GM21619 (cell line): ENCODE measurements around the gene MVB12B.

Experiments used
- ATAC-seq: cut with Tn5 transposase; IDR thresholded peaks from one replicate; pipeline ENCODE4 v1.9.1; 2021; ENCODE audit not compliant: unreplicated experiment

Gene MVB12B

GRCh38 chr9:126514037-126514821 is 187.6 kb downstream of the MVB12B start:
- ATAC-seq, result no peak

GRCh38 chr9:126515001-126515872 is 188.6 kb downstream of the MVB12B start:
- no peak for ATAC-seq

DNA sequence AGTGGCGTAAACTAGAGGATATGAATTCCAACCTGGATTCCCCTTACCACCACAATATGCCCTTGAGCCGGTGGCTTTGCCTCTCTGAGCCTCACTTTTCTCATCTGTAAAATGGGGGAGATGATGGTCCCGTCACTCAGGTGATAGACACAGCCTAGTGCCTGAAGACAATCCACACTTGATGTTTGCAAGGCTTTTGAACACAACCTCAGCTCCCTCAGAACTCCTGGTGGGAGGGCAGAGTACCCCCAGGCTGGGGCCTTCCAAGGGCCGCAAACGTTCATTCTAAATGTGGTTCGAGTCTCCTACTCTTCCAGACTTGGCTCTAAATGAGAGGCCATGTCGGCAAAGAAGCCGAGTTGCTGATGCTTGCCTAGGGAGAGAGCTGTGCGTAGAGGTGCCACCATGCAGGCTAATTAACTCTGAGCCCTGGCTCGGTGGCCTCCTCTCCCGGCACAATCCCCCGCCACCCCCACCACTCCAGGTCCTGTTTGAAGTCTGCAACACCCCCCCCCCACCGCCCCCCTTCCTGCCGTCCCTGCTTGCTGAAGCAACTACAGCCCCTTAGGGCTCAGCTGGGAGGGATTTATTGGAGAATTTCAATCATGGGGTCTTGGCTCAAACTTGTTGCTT is 189.4 kb downstream of the MVB12B start:
- no peak for ATAC-seq

GRCh38 chr9:126516561-126516935 is 189.9 kb downstream of the MVB12B start:
- no peak for ATAC-seq

DNA sequence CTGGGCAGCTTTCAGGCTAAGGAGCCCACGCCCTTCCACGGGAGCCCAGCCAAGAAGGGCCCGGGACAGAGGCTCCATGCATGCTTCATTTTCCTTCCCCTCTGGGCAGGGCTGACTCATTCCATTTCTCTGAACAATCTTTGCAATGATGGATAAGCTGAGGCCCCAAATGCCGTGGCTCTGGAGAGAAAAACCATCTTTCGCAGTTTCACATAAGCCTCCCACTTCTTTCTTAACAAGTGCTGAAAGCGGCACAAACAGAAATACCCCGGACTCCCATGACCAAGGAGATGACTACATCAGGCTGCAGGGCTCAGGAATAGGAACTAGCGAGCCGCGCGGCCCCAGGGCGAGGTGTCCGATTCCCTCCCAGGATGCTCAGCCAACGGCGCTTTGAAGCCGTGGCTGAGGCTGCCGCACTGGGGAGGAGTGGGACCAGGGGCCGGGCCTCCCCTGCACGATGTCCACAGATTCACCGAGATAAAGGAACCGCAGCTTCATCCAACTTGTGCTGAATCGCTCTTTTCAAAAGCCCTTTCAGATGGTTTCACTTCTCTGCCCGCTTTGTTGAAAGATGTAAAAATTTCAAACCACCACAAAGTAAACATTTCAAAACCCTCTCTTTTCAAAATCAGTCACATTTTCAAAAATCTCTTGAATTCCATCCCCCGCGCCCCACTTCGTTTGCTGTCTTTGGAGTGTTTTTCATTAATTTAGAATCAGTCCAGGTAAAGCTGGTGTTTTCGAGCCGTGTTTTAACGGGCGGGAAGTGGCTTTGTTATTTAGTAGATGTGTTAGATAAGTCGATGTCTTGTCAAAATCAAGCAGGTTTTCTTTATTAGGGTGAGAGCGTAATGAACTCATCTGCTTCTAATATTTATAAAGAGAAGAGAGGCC is 190.6 kb downstream of the MVB12B start:
- ATAC-seq, result no peak

GRCh38 chr9:126517833-126518356 is 191.3 kb downstream of the MVB12B start:
- no peak for ATAC-seq

DNA sequence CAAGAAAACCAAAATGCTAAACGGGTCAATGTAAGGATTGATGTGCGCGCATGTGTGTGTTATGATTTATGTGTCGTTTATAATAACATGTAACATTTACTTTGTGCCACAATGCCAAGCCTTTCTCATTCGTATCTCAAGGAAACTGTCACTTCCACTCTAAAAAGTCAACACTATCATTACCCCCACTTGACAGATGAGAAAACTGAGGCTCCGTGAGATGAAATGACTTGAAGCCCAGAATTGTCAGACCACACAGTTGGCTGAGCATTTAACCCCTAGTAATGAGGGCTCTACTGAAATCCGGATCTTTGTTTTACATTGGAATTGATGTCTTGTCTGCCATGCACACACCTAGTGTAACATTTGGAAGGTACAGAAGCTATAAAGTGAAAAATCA is 192.1 kb downstream of the MVB12B start:
- ATAC-seq, result no peak

DNA sequence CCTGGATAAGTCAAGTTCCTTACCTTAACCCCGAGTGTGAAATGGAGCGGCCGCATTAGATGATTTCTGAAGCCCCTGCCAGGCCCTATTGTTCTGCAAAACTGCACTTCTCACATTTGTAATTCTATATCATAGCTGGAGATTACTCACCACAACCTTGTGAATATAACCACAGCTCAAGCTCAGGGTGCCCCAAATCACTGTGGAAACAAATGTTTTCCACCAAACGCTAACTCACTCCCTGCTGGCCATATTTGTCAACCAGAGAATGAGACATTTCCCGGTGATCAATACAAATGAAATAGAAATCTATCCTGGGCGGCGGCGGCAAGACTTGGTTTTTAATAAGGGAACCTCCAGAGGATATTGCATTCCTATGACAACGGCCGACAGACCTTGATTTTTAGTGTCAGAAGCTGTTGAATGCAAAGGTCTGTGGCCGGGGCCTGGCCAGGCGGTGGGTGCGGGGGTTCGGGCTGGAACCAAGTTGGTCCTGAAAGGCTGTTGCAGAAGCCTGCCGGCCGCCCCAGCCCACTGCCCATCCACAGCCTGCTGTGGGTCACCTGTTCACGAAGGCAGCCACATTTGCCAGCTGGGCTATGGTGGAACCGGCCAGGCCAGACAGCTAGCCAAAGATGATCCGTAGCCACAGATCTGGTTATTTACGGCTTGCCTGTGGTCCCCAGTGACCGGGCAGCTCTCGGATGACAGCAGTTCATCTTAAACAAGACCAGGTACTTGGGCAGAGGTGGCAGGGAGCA is 193.2 kb downstream of the MVB12B start:
- ATAC-seq, result no peak

DNA sequence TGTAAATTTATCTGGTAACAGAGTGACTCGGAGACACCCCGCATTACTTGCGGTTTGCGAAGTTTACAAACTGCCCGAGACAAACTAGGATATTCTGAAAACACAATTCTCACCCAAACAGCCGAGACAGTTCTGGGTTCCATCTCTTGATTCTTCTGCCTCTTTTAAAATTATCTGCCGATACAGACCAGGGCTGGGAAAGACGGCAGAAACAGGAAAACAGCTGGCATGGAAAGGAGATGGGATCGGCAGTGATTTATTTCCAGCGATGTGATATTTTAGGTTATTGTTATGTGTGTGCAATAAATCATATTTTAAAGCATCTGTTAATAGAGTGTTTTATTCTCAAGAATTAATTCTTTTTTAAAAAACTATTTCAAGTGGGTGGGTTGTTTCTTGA is 193.8 kb downstream of the MVB12B start:
- ATAC-seq, result no peak

DNA sequence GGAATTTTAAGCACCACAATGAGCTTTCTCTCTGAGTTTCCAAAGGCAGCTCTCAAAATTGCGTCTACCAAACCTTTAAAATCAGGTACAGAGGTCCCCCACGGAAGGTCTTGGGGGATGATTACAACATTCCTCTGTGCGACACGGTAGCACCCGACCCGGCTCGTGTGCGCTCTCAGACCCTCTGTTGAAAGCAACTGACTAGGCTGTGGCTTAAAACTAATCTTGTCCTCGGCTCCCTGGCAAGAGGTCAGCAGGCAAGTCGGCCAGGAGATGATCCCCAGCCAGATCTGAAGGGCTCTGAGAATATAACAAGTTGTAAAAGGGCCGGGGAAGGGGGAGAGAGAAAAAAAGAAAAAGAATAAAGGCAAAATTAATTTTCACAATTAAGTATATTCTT is 194.5 kb downstream of the MVB12B start:
- ATAC-seq, result no peak

DNA sequence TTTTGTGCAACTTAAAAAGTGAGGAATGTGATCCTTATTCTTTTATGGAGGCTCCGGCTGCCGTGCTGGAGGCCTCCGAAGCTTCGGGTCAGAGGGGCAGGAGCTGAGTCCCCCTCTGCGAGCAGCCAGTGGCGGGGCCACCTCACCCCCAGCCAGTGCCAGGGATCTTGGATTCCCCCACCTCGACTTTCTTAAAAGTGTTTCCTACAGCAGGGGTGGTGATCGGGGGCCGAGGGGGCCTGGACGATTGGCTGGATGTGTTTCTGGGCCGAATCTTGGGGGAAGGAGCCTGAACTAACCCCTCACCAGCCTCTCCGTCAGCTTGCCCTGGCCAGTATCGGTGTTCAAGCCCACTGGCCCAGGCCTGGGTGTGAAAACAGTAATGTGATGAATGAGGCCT is 194.9 kb downstream of the MVB12B start:
- no peak for ATAC-seq

- ATAC-seq, result no peak
These were observed 195.5 kb downstream of the MVB12B start for GRCh38 chr9:126521976-126522590.

GRCh38 chr9:126522612-126523356 is 196.2 kb downstream of the MVB12B start:
- no peak for ATAC-seq

- ATAC-seq, result no peak
These were observed 197.0 kb downstream of the MVB12B start for GRCh38 chr9:126523611-126524111.

GRCh38 chr9:126524353-126525077 is 197.9 kb downstream of the MVB12B start:
- ATAC-seq, result no peak

GRCh38 chr9:126526218-126527108 is 199.8 kb downstream of the MVB12B start:
- ATAC-seq, result no peak
